GM12891 (cell line): ENCODE results near the gene PDZD7.

ENCODE experiments used
- POLR2A ChIP-seq: IDR thresholded peaks from 2 replicates; pipeline ENCODE4 v1.6.1; 2011; ENCODE audit warnings: low read depth, low read length, control low read depth
- POLR2AphosphoS5 ChIP-seq: IDR thresholded peaks from 2 replicates; pipeline ENCODE4 v1.6.1; 2011; ENCODE audit warnings: low read depth, low read length, control low read depth
- SPI1 ChIP-seq: IDR thresholded peaks from 2 replicates; pipeline ENCODE4 v1.6.1; 2011; ENCODE audit warnings: low read depth, low read length, control low read depth
- TAF1 ChIP-seq: IDR thresholded peaks from 2 replicates; pipeline ENCODE4 v1.6.1; 2011; ENCODE audit warnings: low read depth, low read length, control low read depth

- TF ChIP-seq POLR2AphosphoS5 (no peak), SPI1 (no peak), POLR2A (no peak), TAF1 (no peak)
These were observed 46.2 kb downstream of the PDZD7 start for GRCh38 chr10:100984672-100985177.
